Measurements from ENCODE around the gene ADGRB3. TPM values are rescaled to one million over a fixed set of nuclear protein-coding genes. Genes with fewer than 3 reads are reported as not detected.

Gene ADGRB3
- total RNA-seq, 1 donor from 2014 or later, result 2.7 TPM

GRCh38 chr6:69012211-69012610 is 377.1 kb downstream of the ADGRB3 start:
- no peaks in the 10 kb centered on the region for H3K27me3 ChIP-seq
- intact Hi-C loops (cut with DNase I), result no loop called here
- DNase-seq (ENCODE audit: extremely low spot score in 2 of 2), result no peak
- no peaks in the 10 kb centered on the region for H3K9me3 ChIP-seq
- H3K36me3 ChIP-seq, result no peaks in the 10 kb centered on the region
- TF ChIP-seq POLR2AphosphoS5 (IDR thresholded peaks at IDR 0.05; ENCODE audit: insufficient read depth in 1 of 2, low read depth in 1 of 2) (no peak), CTCF (IDR thresholded peaks at IDR 0.05) (no peak), POLR2A (IDR thresholded peaks at IDR 0.05) (no peak)
- no peak overlapping the region for H3K4me3 ChIP-seq
- H3K27ac ChIP-seq, result no peak overlapping the region
- H3K4me1 ChIP-seq, result no peaks in the 10 kb centered on the region

GRCh38 chr6:69012876-69013275 is 377.8 kb downstream of the ADGRB3 start:
- Histone ChIP-seq H3K36me3 (no peaks in the 10 kb centered on the region), H3K27me3 (no peaks in the 10 kb centered on the region), H3K4me1 (no peaks in the 10 kb centered on the region), H3K4me3 (no peak overlapping the region), H3K27ac (no peak overlapping the region), H3K9me3 (no peaks in the 10 kb centered on the region)
- intact Hi-C loops (cut with DNase I), result no loop called here
- DNase-seq (ENCODE audit: extremely low spot score in 2 of 2), result no peak
- TF ChIP-seq POLR2A (IDR thresholded peaks at IDR 0.05), result no peak
- no peak for TF ChIP-seq POLR2AphosphoS5 (IDR thresholded peaks at IDR 0.05; ENCODE audit: insufficient read depth in 1 of 2, low read depth in 1 of 2)
- TF ChIP-seq CTCF (IDR thresholded peaks at IDR 0.05), result no peak

- intact Hi-C loops (cut with DNase I), result no loop called here
- DNase-seq (ENCODE audit: extremely low spot score in 2 of 2), result no peak
- H3K27me3 ChIP-seq, result no peaks in the 10 kb centered on the region
- H3K4me3 ChIP-seq, result no peak overlapping the region
- TF ChIP-seq CTCF (IDR thresholded peaks at IDR 0.05), result no peak
- H3K27ac ChIP-seq, result no peak overlapping the region
- H3K36me3 ChIP-seq, result no peaks in the 10 kb centered on the region
- no peaks in the 10 kb centered on the region for H3K9me3 ChIP-seq
- no peaks in the 10 kb centered on the region for H3K4me1 ChIP-seq
These were observed 383.8 kb downstream of the ADGRB3 start for GRCh38 chr6:69018906-69019305.

GRCh38 chr6:69019832-69020231 is 384.8 kb downstream of the ADGRB3 start:
- no peaks in the 10 kb centered on the region for H3K27me3 ChIP-seq
- intact Hi-C loops (cut with DNase I), result no loop called here
- no peak overlapping the region for H3K4me3 ChIP-seq
- H3K9me3 ChIP-seq, result no peaks in the 10 kb centered on the region
- H3K36me3 ChIP-seq, result no peaks in the 10 kb centered on the region
- H3K27ac ChIP-seq, result no peak overlapping the region
- no peaks in the 10 kb centered on the region for H3K4me1 ChIP-seq
- DNase-seq (ENCODE audit: extremely low spot score in 2 of 2), result no peak
- TF ChIP-seq CTCF (IDR thresholded peaks at IDR 0.05), result no peak
- no peak for TF ChIP-seq POLR2AphosphoS5 (IDR thresholded peaks at IDR 0.05; ENCODE audit: insufficient read depth in 1 of 2, low read depth in 1 of 2)
- TF ChIP-seq POLR2A (IDR thresholded peaks at IDR 0.05), result no peak

GRCh38 chr6:69022993-69023392 is 387.9 kb downstream of the ADGRB3 start:
- Histone ChIP-seq H3K27me3 (no peaks in the 10 kb centered on the region), H3K4me3 (no peak overlapping the region), H3K36me3 (no peaks in the 10 kb centered on the region), H3K27ac (no peak overlapping the region), H3K9me3 (no peaks in the 10 kb centered on the region), H3K4me1 (no peaks in the 10 kb centered on the region)
- no peak for DNase-seq (ENCODE audit: extremely low spot score in 2 of 2)
- intact Hi-C loops (cut with DNase I), result no loop called here
- TF ChIP-seq POLR2A (IDR thresholded peaks at IDR 0.05) (no peak), POLR2AphosphoS5 (IDR thresholded peaks at IDR 0.05; ENCODE audit: insufficient read depth in 1 of 2, low read depth in 1 of 2) (no peak), CTCF (IDR thresholded peaks at IDR 0.05) (no peak)
